Erythroblast (primary cell): ENCODE measurements around the gene TACR1.

Source experiments
- GATA1 ChIP-seq: IDR thresholded peaks from 2 replicates; pipeline ENCODE4 v1.6.1; 2011; ENCODE audit warnings: low read depth, mild to moderate bottlenecking, control low read depth, low read length, moderate library complexity
- POLR2A ChIP-seq: IDR thresholded peaks from 2 replicates; pipeline ENCODE4 v1.6.1; 2011; ENCODE audit warnings: mild to moderate bottlenecking, low read length

GRCh38 chr2:75238670-75239330 lies 39.5 kb upstream of the TACR1 start:
- TF ChIP-seq POLR2A (no peak), GATA1 (no peak)
